Stimulated activated CD4-positive, alpha-beta T cell treated with anti-CD3 and anti-CD28 coated beads, Interleukin-15, amount 100 ng/mL, for 24 hours (primary cell): ENCODE measurements around the gene NPIPB8.
"Not testable (repeated sequence)": the region's sequence is repeated elsewhere in the genome, so short reads cannot be mapped to it uniquely, and the experiment has no call there.

ENCODE experiments used
- DNase-seq: peaks from one replicate; pipeline ENCODE4 v3.0.0-alpha.2; 2020

Gene NPIPB8

GRCh38 chr16:28636093-28636823, 1.6 kb upstream of the NPIPB8 start:
- not testable (repeated sequence) for DNase-seq

GRCh38 chr16:28638359-28638758, 494 bp downstream of the NPIPB8 start:
- not testable (repeated sequence) for DNase-seq

- DNase-seq, result not testable (repeated sequence)
These were observed 2.1 kb downstream of the NPIPB8 start for GRCh38 chr16:28639959-28640358.

GRCh38 chr16:28666264-28666663, 28.4 kb downstream of the NPIPB8 start:
- not testable (repeated sequence) for DNase-seq

- not testable (repeated sequence) for DNase-seq
These were observed 29.6 kb downstream of the NPIPB8 start for GRCh38 chr16:28667480-28667879.

- not testable (repeated sequence) for DNase-seq
These were observed 30.3 kb downstream of the NPIPB8 start for GRCh38 chr16:28668199-28668598.

- not testable (repeated sequence) for DNase-seq
These were observed 50.6 kb downstream of the NPIPB8 start for GRCh38 chr16:28688327-28688952.

- not testable (repeated sequence) for DNase-seq
These were observed 51.6 kb downstream of the NPIPB8 start for GRCh38 chr16:28689425-28689824.

GRCh38 chr16:28691722-28692121, 53.9 kb downstream of the NPIPB8 start:
- not testable (repeated sequence) for DNase-seq

GRCh38 chr16:28693257-28693950, 55.5 kb downstream of the NPIPB8 start:
- DNase-seq, result not testable (repeated sequence)

GRCh38 chr16:28699792-28700191, 61.9 kb downstream of the NPIPB8 start:
- DNase-seq, result not testable (repeated sequence)

- DNase-seq, result not testable (repeated sequence)
These were observed 62.5 kb downstream of the NPIPB8 start for GRCh38 chr16:28700349-28700748.

GRCh38 chr16:28701384-28701783, 63.5 kb downstream of the NPIPB8 start:
- DNase-seq, result not testable (repeated sequence)

- DNase-seq, result not testable (repeated sequence)
These were observed 66.4 kb downstream of the NPIPB8 start for GRCh38 chr16:28704246-28704645.
